Loucy (cell line): ENCODE data around the gene CASKIN2.

Experiments
- EZH2phosphoT487 ChIP-seq: fragments of 200-600 bp; IDR thresholded peaks from 2 replicates; pipeline ENCODE4 v1.6.1; 2018; ENCODE audit warnings: antibody characterized with exemption, mild to moderate bottlenecking, moderate library complexity, borderline replicate concordance
- TF ChIP-seq, protein P1 (sequence below): fragments of 200-600 bp; sonication (generic); conservative IDR thresholded peaks from 2 replicates; pipeline ENCODE4 v1.5.1; 2014; ENCODE audit warnings: mild to moderate bottlenecking, antibody characterized with exemption, low read length

DNA sequence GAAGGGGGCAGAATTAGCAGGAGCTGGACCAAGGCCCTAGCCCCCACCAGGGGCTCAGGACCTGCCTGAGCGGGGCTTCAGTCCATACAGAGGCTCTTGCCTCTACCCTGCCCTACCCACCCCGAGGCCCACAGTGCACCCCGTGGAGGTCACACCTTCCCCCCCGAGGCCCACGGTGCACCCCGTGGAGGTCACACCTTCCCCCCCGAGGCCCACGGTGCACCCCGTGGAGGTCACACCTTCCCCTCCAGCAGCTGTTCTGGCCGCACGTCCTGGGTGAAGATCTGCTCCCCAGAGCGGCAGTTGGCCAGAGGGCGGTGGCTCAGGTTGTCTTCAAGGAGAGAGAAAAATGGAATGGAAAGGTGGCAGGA lies 11.4 kb downstream of the CASKIN2 start:
- TF ChIP-seq, protein P1, sequence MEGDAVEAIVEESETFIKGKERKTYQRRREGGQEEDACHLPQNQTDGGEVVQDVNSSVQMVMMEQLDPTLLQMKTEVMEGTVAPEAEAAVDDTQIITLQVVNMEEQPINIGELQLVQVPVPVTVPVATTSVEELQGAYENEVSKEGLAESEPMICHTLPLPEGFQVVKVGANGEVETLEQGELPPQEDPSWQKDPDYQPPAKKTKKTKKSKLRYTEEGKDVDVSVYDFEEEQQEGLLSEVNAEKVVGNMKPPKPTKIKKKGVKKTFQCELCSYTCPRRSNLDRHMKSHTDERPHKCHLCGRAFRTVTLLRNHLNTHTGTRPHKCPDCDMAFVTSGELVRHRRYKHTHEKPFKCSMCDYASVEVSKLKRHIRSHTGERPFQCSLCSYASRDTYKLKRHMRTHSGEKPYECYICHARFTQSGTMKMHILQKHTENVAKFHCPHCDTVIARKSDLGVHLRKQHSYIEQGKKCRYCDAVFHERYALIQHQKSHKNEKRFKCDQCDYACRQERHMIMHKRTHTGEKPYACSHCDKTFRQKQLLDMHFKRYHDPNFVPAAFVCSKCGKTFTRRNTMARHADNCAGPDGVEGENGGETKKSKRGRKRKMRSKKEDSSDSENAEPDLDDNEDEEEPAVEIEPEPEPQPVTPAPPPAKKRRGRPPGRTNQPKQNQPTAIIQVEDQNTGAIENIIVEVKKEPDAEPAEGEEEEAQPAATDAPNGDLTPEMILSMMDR, result no peak
- no peak for TF ChIP-seq EZH2phosphoT487
